Transverse colon (tissue), 4 donors: ENCODE results near the gene PCCA. TPM values are rescaled to one million over a fixed set of nuclear protein-coding genes. Genes with fewer than 3 reads are reported as not detected.

Source experiments
- DNase-seq: peaks from one replicate; pipeline ENCODE4 v3.0.0-alpha.2; 2019
- H3K27ac ChIP-seq, 4 donors: fragments of 200-600 bp; sonication (generic); 2 replicates each; pipeline ENCODE4 v1.5.1; 2016 to 2018; ENCODE audit warnings: inconsistent platforms in 4 of 4
- H3K27me3 ChIP-seq: fragments of 200-600 bp; sonication (generic); 2 replicates; pipeline ENCODE4 v1.5.1; 2017; ENCODE audit warnings: inconsistent platforms
- H3K36me3 ChIP-seq, 4 donors: fragments of 200-600 bp; sonication (generic); 2 replicates each; pipeline ENCODE4 v1.5.1; 2017 to 2019; ENCODE audit warnings: inconsistent platforms in 4 of 4
- H3K4me1 ChIP-seq, 4 donors: fragments of 200-600 bp; sonication (generic); 2 replicates each; pipeline ENCODE4 v1.5.1; 2017 to 2020; ENCODE audit warnings: inconsistent platforms in 4 of 4
- H3K4me3 ChIP-seq, 4 donors: fragments of 200-600 bp; sonication (generic); 1 replicate in 1 of 4; 2 replicates in 3 of 4; pipeline versions ENCODE4 v1.5.1 to v1.6.1; 2017 to 2019; ENCODE audit warnings: inconsistent platforms in 4 of 4
- H3K9me3 ChIP-seq, 2 donors: fragments of 200-600 bp; sonication (generic); 2 replicates each; pipeline ENCODE4 v1.5.1; 2017 to 2019; ENCODE audit warnings: inconsistent platforms in 2 of 2
- CTCF ChIP-seq, 5 experiments: fragments of 200-600 bp in 3 of 5; fragments of 450-650 bp in 2 of 5; sonication (generic) in 3 of 5; IDR thresholded peaks; 1 replicate in 2 of 5; 2 replicates in 3 of 5; pipeline ENCODE4 v1.5.1; 2016 to 2017; ENCODE audit warnings: antibody characterized with exemption in 5 of 5, inconsistent platforms in 3 of 5, mild to moderate bottlenecking in 2 of 5, moderate library complexity in 1 of 5
- EP300 ChIP-seq: sonication (generic); formaldehyde crosslinking; IDR thresholded peaks from one replicate; pipeline ENCODE4 v1.6.1; 2017; ENCODE audit warnings: antibody characterized with exemption, low read depth
- POLR2A ChIP-seq: fragments of 450-650 bp; IDR thresholded peaks from one replicate; pipeline ENCODE4 v1.6.1; 2016; ENCODE audit warnings: antibody characterized with exemption, mild to moderate bottlenecking, moderate library complexity
- POLR2AphosphoS5 ChIP-seq, 3 donors: sonication (generic); formaldehyde crosslinking; IDR thresholded peaks; one replicate each; pipeline ENCODE4 v1.6.1; 2016; ENCODE audit warnings: antibody characterized with exemption in 3 of 3
- WGBS, 2 donors: methylation state at CpG; one replicate each; pipeline ENCODE4 v1.1.5; 2018; ENCODE audit warnings: low coverage in 1 of 2; 5-methylcytosine and 5-hydroxymethylcytosine counted together
- in situ Hi-C, 4 donors: fragments of 200-750 bp; cut with MboI; loops; one replicate each; pipeline versions ENCODE4 v1.15.0 to v1.15.1; 2017; ENCODE audit warnings: low sequenced_read_pairs in 3 of 4, low pct_ligation_motif_present in 1 of 4, low pct_unique_long_range_greater_than_20kb in 1 of 4
- intact Hi-C: fragments of 100-400 bp; cut with DNase I; formaldehyde crosslinking; loops from one replicate; pipeline ENCODE4 v1.15.1; 2023; ENCODE audit warnings: low total_unique reads
- total RNA-seq, 4 donors: library from RNA; depleted of rRNA; stranded (reverse); fragments of >200 nt; gene quantifications; one replicate each; pipeline ENCODE4 v1.1.0, GENCODE V29; 2016

The PCCA gene
- total RNA-seq, 4 donors from 2014 or later = 13.1 to 87.8 (median 74.6) TPM

- no peak for DNase-seq
- no peak for TF ChIP-seq CTCF (IDR thresholded peaks at IDR 0.05)
- no peak for TF ChIP-seq EP300
- TF ChIP-seq POLR2A = no peak
- Histone ChIP-seq H3K4me1 (peaks cover 0 to 14% (median 6%) of the 10 kb centered on the region in 4 donors), H3K9me3 (no peaks in the 10 kb centered on the region), H3K4me3 (no peak overlapping the region), H3K27ac (no peak overlapping the region), H3K27me3 (no peaks in the 10 kb centered on the region), H3K36me3 (no peaks in the 10 kb centered on the region)
- WGBS, 2 donors = 61 to 69% methylated on average over 2 to 3 of the region's 3 CpGs
- intact Hi-C loops (no loop called here), in situ Hi-C loops (no loop called here)
Observed at GRCh38 chr13:100184095-100184494, 95.2 kb downstream of the PCCA start.

GRCh38 chr13:100195568-100195967, 106.7 kb downstream of the PCCA start:
- 43 to 53% methylated on average over 1 of the region's 1 CpG for WGBS, 2 donors
- in situ Hi-C loops = no loop called here

GRCh38 chr13:100196375-100196774, 107.5 kb downstream of the PCCA start:
- no peak overlapping the region for H3K4me3 ChIP-seq
- H3K9me3 ChIP-seq = no peaks in the 10 kb centered on the region
- no peak for DNase-seq
- no peak for TF ChIP-seq POLR2A
- no peak for TF ChIP-seq POLR2AphosphoS5 (IDR thresholded peaks at IDR 0.05)
- TF ChIP-seq EP300 = no peak
- TF ChIP-seq CTCF (IDR thresholded peaks at IDR 0.05) = no peak
- H3K27me3 ChIP-seq = no peaks in the 10 kb centered on the region
- no peaks in the 10 kb centered on the region for H3K36me3 ChIP-seq
- intact Hi-C loops = no loop called here
- in situ Hi-C loops = no loop called here
- H3K27ac ChIP-seq = peak overlapping the region in 1 of 4 donors; percentile 62
- 78 to 89% methylated on average over 3 of the region's 3 CpGs for WGBS, 2 donors
- H3K4me1 ChIP-seq = peaks cover 0 to 20% (median 9%) of the 10 kb centered on the region in 4 donors

More at GRCh38 chr13:100195568-100195967, 106.7 kb downstream of the PCCA start:
- no peaks in the 10 kb centered on the region for H3K9me3 ChIP-seq
- peaks cover 0 to 20% (median 9%) of the 10 kb centered on the region in 4 donors for H3K4me1 ChIP-seq
- no peak overlapping the region for H3K4me3 ChIP-seq
- H3K36me3 ChIP-seq = no peaks in the 10 kb centered on the region
- TF ChIP-seq POLR2AphosphoS5 (IDR thresholded peaks at IDR 0.05) (no peak), CTCF (IDR thresholded peaks at IDR 0.05) (no peak), POLR2A (no peak), EP300 (no peak)
- H3K27me3 ChIP-seq = no peaks in the 10 kb centered on the region
- no peak for DNase-seq
- intact Hi-C loops = no loop called here
- H3K27ac ChIP-seq = no peak overlapping the region

- WGBS, 2 donors = 88 to 100% methylated on average over 1 of the region's 1 CpG
- DNase-seq = no peak
- no peak for TF ChIP-seq POLR2A
- no peaks in the 10 kb centered on the region for H3K27me3 ChIP-seq
- peaks cover 0 to 20% (median 9%) of the 10 kb centered on the region in 4 donors for H3K4me1 ChIP-seq
- no peaks in the 10 kb centered on the region for H3K9me3 ChIP-seq
- H3K4me3 ChIP-seq = no peak overlapping the region
- peak overlapping the region; percentile 55 to 63 (median 60) for H3K27ac ChIP-seq
- in situ Hi-C loops (no loop called here), intact Hi-C loops (no loop called here)
- H3K36me3 ChIP-seq = no peaks in the 10 kb centered on the region
Observed at GRCh38 chr13:100197116-100197515, 108.2 kb downstream of the PCCA start.
